GM11168 (cell line): ENCODE measurements around the gene UBE2L6.

ENCODE experiments used
- in situ Hi-C: fragments of 300-500 bp; cut with MboI; formaldehyde crosslinking; loops from one replicate; pipeline ENCODE4 v1.12.0; 2022; ENCODE audit warnings: low sequenced_read_pairs; ENCODE audit not compliant: unreplicated experiment

Gene UBE2L6

GRCh38 chr11:57502870-57503269 lies 64.6 kb downstream of the UBE2L6 start:
- in situ Hi-C loops = no loop called here

DNA sequence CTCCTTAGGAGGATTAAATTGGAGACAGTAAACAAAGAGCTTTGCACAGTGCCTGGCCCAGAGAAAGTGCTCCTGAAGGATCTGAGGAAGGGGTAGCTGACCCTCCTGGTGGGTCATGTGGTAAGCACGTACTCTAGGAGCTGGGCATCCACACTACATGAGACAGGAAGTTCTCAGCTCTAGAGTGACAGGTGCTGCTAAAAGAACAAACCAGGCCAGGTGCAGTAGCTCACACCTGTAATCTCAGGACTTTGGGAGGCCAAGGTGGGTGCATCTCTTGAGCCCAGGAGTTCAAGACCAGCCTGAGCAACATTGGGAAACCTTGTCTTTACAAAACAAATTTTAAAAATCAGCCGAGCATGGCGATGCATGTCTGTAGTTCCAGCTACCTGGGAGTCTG lies 65.1 kb downstream of the UBE2L6 start:
- in situ Hi-C loops = no loop called here

DNA sequence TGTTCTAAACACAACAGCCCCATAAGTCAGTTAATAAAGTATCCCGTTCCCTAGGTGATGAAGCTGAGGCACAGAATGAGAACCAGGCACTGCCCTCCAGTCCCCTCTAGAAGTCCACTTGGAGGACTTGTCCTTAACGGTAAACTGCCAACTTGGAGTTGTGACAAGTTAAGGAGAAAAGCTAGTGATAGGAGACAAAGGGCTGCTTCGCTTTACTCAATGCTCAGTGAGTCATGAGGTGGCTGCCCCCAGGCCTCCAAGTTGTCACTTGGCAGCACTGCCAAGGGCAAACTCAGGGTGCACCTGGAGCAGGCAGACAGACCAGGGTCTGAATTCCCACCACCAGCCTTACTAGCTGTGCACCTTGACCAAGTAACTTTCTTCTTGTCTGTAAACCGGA lies 65.5 kb downstream of the UBE2L6 start:
- in situ Hi-C loops = no loop called here
